Neural crest cell (in vitro differentiated cells): ENCODE results near the gene NDRG3. TPM values are rescaled to one million over a fixed set of nuclear protein-coding genes. Genes with fewer than 3 reads are reported as not detected.
"Not testable (repeated sequence)": the region's sequence is repeated elsewhere in the genome, so short reads cannot be mapped to it uniquely, and the experiment has no call there.

Experiments used
- DNase-seq: peaks from one replicate; pipeline ENCODE4 v3.0.0; 2021; ENCODE audit warnings: low read depth, mixed read lengths, low spot score
- H3K27ac Mint-ChIP-seq: one replicate; pipeline ENCODE4 v1.8.0; 2021; ENCODE audit warnings: mild to moderate bottlenecking, mixed read lengths; ENCODE audit not compliant: unreplicated experiment
- H3K27me3 Mint-ChIP-seq: 2 replicates; pipeline ENCODE4 v1.8.0; 2021; ENCODE audit warnings: low read depth, mild to moderate bottlenecking, mixed read lengths
- H3K36me3 Mint-ChIP-seq: 2 replicates; pipeline ENCODE4 v1.8.0; 2021; ENCODE audit warnings: low read depth, mild to moderate bottlenecking, mixed read lengths
- H3K4me1 Mint-ChIP-seq: 2 replicates; pipeline ENCODE4 v1.8.0; 2021; ENCODE audit warnings: mixed read lengths
- H3K4me3 Mint-ChIP-seq: one replicate; pipeline ENCODE4 v1.8.0; 2021; ENCODE audit warnings: mild to moderate bottlenecking, mixed read lengths
- H3K9me3 Mint-ChIP-seq: 2 replicates; pipeline ENCODE4 v1.8.0; 2021; ENCODE audit warnings: mixed read lengths
- CTCF ChIP-seq: fragments of 200-600 bp; sonication (generic); conservative IDR thresholded peaks from 2 replicates; pipeline ENCODE4 v1.5.0; 2021; ENCODE audit warnings: antibody characterized with exemption, mild to moderate bottlenecking
- total RNA-seq: library from RNA; stranded (reverse); gene quantifications from 2 replicates; pipeline ENCODE4 v1.2.1, GENCODE V29; 2021

Gene NDRG3
- total RNA-seq, 1 donor from 2014 or later = 34.9 TPM

DNA sequence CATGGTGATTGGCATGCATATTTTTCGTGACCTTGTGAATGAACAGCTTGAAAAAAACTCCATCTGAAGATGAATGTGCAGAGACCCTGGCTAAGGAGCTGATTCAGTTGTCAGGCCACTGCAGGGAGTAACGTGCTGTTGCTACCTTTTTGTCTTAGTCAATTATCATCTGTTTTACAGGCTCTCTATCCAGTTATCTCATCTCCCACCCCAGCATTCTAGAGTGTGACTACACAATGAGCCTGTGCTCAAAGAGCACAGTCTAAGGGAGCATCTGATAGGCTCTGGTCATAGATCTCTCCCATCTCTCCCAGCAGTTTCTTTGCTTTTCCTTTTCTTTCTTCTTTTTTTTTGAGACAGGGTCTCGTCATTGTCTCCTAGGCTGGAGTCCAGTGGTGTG is 45.5 kb downstream of the NDRG3 start:
- no peaks in the 10 kb centered on the region for H3K27me3 Mint-ChIP-seq
- H3K27ac Mint-ChIP-seq = peak overlapping the region; percentile 1
- no peaks in the 10 kb centered on the region for H3K36me3 Mint-ChIP-seq
- TF ChIP-seq CTCF = no peak
- DNase-seq = no peak
- no peak overlapping the region for H3K4me3 Mint-ChIP-seq
- peaks cover 10% of the 10 kb centered on the region for H3K4me1 Mint-ChIP-seq
- no peaks in the 10 kb centered on the region for H3K9me3 Mint-ChIP-seq

DNA sequence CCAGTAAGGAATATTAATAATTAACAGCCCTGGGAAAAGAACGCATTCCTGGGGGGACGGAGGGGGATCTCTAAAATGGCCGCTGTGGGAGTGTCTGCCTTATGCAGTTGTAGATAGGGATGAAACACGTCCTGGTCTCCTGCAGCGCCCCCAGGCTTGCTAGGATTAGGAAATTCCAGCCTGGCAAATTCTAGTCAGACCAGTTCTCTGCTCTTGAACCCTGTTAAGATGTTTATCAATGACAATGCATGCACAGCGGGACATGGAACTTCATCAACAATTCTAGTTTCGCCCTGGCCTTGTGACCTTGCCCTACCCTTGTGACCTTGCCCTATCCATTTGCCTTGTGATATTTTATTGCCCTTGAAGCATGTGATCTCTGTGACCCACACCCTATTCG is 50.4 kb downstream of the NDRG3 start:
- H3K27ac Mint-ChIP-seq, H3K36me3 Mint-ChIP-seq, H3K9me3 Mint-ChIP-seq, H3K27me3 Mint-ChIP-seq, H3K4me3 Mint-ChIP-seq, DNase-seq, H3K4me1 Mint-ChIP-seq: not testable (repeated sequence)

GRCh38 chr20:36688630-36689029 is 57.3 kb downstream of the NDRG3 start:
- Mint-ChIP-seq H3K27me3 (no peaks in the 10 kb centered on the region), H3K4me3 (no peak overlapping the region), H3K27ac (no peak overlapping the region), H3K36me3 (no peaks in the 10 kb centered on the region), H3K4me1 (no peaks in the 10 kb centered on the region), H3K9me3 (no peaks in the 10 kb centered on the region)
- TF ChIP-seq CTCF = no peak
- DNase-seq = no peak

DNA sequence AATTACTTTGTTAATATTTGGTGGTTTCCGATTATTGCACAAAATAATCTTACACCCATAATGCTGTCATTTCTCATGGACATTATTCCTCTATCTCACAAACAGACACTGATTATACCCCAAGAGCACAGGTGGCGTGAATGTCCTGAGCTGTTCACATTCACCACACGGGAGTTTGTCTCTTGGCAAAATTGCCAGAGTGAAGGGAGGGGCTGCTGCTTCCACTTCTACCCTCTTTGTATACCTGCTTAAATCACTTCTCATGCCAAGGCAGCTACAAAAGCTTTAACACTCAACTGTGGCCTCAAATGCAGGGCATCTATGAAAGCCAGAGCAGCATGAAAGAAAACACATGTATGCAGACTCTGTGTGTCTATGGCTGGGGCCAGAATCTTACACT is 58.0 kb downstream of the NDRG3 start:
- no peak overlapping the region for H3K27ac Mint-ChIP-seq
- no peak for TF ChIP-seq CTCF
- no peak overlapping the region for H3K4me3 Mint-ChIP-seq
- DNase-seq = no peak
- no peaks in the 10 kb centered on the region for H3K4me1 Mint-ChIP-seq
- H3K27me3 Mint-ChIP-seq = no peaks in the 10 kb centered on the region
- H3K9me3 Mint-ChIP-seq = no peaks in the 10 kb centered on the region
- H3K36me3 Mint-ChIP-seq = no peaks in the 10 kb centered on the region

- H3K27me3 Mint-ChIP-seq = no peaks in the 10 kb centered on the region
- H3K4me3 Mint-ChIP-seq = no peak overlapping the region
These were observed 58.9 kb downstream of the NDRG3 start for GRCh38 chr20:36686944-36687343.

DNA sequence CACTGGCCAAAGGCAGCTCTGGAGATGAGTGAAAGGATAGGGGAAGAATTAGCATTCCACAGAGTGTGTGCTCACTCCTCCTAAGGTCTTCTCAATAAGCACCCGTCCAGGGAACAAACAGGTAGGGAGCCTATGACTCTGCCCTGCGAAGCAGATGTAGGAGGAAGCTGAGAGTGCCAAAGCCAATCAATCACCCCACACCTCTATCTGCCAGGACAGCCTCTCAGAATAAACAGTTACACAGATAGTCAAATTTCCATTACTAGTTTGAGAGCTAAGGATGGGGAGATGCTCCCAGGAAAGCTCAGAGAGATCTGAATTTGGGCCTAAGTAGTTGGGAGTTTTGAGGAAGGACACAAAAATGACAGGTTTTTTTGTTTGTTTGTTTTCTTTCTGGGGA is 59.4 kb downstream of the NDRG3 start:
- no peak for DNase-seq
- no peak for TF ChIP-seq CTCF
- Mint-ChIP-seq H3K36me3 (no peaks in the 10 kb centered on the region), H3K4me1 (no peaks in the 10 kb centered on the region), H3K27ac (no peak overlapping the region), H3K27me3 (no peaks in the 10 kb centered on the region), H3K9me3 (no peaks in the 10 kb centered on the region), H3K4me3 (no peak overlapping the region)

More at GRCh38 chr20:36686944-36687343, 58.9 kb downstream of the NDRG3 start:
- Mint-ChIP-seq H3K4me1 (no peaks in the 10 kb centered on the region), H3K9me3 (no peaks in the 10 kb centered on the region), H3K27ac (no peak overlapping the region), H3K36me3 (no peaks in the 10 kb centered on the region)
- no peak for DNase-seq
- TF ChIP-seq CTCF = no peak
